Fibroblast of skin of right biceps (primary cell): ENCODE results near the gene KIDINS220.

ENCODE experiments used
- DNase-seq: peaks from one replicate; pipeline ENCODE4 v3.0.0-alpha.2; 2013

KIDINS220 gene

GRCh38 chr2:8803658-8804379 lies 33.6 kb downstream of the KIDINS220 start:
- peak; percentile 71 for DNase-seq

- no peak for DNase-seq
These were observed 34.7 kb downstream of the KIDINS220 start for GRCh38 chr2:8802741-8803140.

GRCh38 chr2:8800821-8801220 lies 36.6 kb downstream of the KIDINS220 start:
- DNase-seq: no peak

DNA sequence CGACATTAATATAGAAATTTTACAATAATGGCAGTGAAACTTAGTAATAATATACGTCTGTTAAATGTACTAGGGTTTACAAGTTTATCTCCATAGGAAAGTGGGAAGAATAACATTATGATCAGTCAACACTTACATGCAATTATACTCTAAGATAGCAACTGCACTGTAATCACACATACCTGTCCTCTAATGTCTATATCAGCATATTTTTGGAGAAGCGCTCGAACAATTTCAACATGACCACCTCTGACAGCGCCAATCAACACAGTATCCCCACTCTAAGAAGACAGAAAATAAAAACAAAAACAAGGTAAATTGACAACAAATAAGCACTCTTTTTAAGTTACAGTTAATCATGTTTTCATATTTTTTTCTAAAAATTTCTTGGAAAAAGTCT lies 37.2 kb downstream of the KIDINS220 start:
- no peak for DNase-seq

- DNase-seq: no peak
These were observed 38.4 kb downstream of the KIDINS220 start for GRCh38 chr2:8799004-8799403.

DNA sequence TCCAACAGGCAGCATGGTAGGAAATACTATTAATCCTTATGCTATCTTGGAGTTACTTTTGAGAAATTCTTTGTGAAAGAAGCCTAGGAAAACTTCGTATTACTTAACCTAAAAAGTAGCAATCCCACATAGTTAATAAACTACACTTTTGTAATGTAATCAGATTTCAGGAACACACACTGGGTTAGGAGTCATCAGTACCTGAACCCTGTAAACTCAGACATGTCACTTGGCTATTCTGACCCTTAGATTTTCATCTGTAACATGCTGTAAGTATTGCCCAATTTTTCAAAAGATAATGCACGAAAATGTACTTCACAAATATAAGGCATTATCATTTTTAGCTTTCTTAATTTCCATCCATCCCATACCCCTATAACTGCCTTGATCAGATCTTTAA lies 39.0 kb downstream of the KIDINS220 start:
- no peak for DNase-seq

- DNase-seq: no peak
These were observed 39.7 kb downstream of the KIDINS220 start for GRCh38 chr2:8797682-8798081.

- DNase-seq: no peak
These were observed 40.4 kb downstream of the KIDINS220 start for GRCh38 chr2:8796878-8797550.

GRCh38 chr2:8796315-8796848 lies 41.0 kb downstream of the KIDINS220 start:
- no peak for DNase-seq

- peak; percentile 84 for DNase-seq
These were observed 42.2 kb downstream of the KIDINS220 start for GRCh38 chr2:8794923-8795825.

DNA sequence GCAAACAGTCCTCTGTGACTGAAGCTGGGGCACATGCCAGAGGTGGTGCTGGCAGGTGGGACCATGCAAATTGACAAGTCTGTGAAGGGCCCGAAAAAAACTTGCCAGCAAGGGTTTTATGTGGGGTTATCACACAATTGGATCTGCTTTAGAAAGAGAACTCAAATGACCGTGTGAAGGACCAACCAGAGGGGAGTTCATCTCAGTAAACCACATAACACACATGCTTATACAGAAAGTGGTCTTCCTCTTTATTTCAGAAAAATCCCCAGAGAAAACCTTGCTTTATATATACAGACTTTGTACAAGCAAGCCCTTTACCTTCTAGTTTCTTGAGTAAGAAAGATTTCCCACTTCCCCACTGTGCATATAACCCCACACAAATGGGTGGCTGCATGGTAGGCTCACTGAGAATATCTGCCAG lies 46.7 kb downstream of the KIDINS220 start:
- DNase-seq: no peak

DNA sequence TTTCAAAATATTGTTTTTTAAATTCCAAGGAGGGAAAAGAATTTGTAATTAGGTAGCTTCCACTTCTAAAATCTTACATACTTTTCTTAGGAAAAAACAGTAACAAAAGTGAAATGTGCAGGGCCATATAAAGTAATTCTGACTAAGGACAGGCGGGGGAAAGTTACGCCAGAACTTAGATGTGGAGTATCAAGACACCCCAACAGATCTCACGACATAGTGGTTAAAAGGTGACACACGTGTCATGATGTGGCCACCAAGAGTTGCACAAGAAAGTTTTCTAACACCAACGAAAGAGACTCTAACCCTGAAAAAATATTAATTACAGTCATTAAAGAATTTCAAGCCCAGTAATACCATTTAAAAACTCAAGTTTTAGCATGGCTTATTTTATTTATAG lies 51.0 kb downstream of the KIDINS220 start:
- no peak for DNase-seq

DNA sequence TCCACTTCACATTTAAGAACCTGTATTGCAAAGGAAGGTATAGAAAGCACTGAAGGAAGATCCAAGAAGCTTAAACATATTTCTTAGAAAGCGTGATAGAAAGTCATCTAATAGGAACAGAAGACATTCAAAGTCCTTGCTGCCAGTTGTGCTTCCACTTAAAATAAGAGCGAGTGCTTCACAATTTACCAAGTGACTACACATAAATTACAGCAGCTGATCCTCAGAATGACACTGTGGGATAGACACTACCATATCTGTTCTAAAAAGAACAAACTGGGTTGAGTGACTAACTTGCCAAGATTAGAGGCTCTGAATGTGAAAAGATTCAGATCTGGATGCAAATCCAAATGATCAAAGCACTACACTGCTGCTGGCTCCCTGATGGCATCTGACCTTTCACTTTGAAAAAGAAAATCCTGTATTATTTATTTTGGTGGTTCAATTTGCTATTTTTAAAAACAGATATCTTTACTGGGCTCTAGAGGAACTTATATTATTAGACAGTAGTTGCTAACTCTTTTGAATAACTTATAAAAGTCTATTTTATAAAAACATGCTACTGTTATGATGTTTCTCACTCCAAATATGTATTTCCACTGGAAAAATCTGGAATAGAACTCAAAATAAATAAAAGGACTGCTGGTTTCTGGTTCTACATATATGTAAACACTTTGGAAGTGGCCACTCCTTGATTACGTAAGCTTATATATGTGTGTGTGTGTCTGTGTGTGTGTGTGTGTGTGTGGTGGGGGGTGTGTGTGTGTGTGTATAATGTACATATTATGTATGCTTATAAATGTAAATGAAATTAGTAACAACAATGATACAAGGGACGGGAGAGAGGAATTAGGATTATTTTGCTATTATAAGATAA lies 57.4 kb downstream of the KIDINS220 start:
- DNase-seq: no peak

DNA sequence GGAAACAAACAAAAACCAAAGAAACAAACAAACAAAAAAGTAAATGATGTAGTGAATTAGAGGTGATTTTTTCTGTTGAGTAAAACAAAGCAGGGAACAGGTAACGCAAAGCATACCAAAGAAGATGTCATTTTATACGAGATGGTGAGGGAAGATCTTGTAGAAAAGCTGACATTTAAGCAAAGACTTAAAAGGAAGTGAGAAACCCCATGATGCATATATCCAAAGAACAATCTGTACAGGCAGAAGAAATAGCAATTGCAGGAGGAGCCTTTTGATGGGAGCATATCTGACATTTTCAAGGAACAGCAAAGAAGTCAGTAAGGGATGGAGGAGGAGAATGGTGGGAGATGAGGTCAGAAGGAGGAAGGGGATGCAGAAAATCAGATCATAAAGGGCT lies 63.0 kb downstream of the KIDINS220 start:
- DNase-seq: no peak

DNA sequence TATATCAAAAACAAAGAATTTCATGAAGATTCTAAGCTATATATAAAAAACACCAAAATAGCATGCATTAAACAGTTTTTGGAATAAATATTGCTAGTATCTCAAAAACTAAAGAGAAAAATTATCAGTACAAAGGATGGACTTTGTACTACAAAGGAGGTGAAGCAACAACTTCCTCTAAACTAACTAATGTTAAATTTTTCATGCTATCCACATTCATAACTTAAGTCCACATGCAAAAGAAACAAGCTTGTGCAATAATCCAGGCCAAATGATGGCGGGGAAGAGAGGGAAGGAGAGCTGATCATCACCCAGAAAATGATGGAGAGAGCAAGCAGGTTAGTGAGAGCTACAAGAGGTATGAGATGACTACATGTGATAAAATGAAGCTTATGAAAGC lies 70.1 kb downstream of the KIDINS220 start:
- DNase-seq: no peak

GRCh38 chr2:8761529-8762164 lies 75.8 kb downstream of the KIDINS220 start:
- DNase-seq: peak; percentile 48

DNA sequence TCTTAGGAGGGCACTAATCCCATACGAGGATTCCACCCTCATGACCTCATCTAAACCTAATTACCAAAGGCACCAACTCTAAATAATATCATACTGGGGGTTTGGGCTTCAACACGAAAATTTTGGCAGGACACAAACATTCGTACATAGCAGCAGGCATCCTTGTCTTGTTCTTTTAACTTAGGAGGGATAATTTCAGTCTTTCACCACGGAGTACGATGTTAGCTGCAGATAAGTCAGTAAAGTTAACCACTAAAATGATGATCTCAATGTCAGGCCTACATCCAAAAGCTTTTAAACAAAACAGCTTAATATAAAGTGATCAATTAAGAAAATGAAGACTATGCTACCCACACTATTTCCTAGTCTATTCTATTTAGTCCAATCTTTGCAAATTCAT lies 80.7 kb downstream of the KIDINS220 start:
- no peak for DNase-seq

DNA sequence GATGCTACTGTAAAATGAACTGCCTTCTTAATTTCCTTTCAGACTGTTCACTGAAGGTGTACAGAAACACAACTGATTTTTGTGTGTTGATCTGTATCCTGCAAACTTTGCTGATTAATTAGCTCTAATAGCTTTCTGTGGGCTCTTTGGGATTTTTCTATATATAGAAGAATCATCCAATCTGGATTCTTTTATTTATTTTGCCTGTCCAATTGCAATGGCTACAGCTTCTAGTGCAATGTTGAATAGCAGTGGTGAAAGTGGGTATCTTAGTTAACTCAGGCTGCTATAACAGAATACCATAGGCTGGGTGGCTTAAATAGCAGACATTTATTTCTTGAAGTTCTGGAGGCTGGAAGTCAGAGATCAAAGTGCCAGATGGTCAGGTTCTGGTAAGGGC lies 81.2 kb downstream of the KIDINS220 start:
- no peak for DNase-seq

DNA sequence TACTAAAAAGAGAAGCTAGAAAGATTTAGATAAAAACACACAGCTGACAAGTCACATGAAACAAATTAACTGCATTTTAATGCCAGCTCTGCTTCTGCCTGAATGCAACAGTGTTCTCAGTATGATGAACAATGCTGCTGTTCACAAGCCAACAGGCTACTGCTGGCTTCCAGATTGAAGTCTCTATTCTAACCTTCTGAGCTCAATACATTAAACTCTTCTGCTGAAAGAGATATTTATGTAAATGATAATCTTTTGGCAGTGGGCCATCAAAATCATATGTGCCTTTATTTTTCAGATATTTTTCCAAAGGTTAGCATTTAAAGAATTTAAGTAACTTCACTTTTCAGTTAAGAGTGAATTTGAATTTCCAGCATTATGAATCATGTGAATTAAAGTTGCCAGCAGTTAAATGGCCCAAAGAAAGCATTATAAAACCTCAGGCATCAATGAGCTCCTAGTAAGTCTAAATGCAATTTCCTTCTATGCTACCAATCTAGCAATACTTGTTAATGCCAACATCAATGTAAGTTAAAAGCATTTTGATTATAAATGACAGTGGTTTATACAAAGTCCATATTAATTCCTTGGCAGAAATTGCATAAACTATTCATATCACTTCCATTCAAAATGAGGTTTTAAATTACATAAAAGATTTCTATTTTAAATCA lies 83.2 kb downstream of the KIDINS220 start:
- peak; percentile 56 for DNase-seq

DNA sequence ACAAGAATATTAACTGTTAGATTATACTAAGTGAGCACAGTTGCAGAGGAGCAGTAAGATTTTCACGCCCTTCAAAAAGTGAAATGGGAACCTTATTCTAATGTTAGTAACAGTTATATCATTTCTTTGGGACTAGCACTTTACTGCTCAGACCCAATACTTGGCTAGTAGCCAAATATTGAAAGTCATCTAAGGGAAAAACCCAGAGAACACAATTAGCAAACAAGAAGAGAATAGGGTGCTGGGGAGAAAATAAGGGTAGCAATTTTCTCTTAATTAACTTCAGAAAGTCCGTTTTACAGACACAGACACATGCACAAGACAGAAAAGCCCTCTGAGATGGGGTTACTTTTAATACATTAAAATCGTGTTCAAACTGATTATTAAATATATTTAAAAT lies 83.8 kb downstream of the KIDINS220 start:
- no peak for DNase-seq

DNA sequence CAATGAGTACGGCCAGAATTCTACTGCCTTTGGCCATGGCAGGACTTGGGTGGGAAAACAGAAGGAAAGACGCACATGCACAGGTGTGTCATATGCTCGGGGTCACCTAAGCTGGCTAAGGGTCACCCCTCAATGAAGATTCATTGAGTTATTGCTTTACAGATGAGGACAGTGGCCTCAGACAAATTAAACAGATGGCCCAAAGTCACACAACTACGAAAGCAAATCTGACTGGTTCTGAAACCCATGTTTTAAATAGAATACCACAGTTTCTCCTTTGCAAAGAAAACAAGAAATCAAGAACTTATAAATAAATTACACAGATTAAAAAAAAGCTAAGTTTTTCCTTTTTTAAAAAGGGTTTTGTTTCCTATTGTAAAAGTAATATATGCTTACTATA lies 85.0 kb downstream of the KIDINS220 start:
- DNase-seq: no peak
